DMS153 treated with DMSO at 0.1 percent for 48 hours (cell line): ENCODE measurements around the gene EEFSEC.

Experiments
- DNase-seq: peaks from one replicate; lab custom pipeline; 2025; ENCODE audit not compliant: unreplicated experiment; lab: John Stamatoyannopoulos, UW

Gene EEFSEC

DNA sequence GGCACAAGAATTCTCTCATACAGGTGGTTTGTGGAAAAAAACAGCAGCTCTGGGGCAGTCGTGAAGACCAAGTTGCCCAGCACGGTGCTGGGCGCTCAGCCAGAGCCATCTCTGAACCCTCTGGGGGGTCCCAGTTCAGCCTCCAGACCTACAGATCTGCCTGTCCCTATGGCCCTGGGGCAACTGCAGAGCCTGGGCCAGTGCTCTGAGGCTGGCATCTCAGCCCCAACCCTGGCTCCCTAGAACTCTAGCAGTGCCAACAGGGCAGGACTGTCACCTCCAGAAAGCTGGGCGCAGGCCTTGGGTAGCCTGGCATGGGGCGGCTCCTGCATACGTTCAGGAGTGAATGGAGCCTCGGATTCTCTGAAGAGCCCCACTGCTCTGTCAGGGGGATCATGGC is 268.7 kb downstream of the EEFSEC start:
- no peak for DNase-seq

DNA sequence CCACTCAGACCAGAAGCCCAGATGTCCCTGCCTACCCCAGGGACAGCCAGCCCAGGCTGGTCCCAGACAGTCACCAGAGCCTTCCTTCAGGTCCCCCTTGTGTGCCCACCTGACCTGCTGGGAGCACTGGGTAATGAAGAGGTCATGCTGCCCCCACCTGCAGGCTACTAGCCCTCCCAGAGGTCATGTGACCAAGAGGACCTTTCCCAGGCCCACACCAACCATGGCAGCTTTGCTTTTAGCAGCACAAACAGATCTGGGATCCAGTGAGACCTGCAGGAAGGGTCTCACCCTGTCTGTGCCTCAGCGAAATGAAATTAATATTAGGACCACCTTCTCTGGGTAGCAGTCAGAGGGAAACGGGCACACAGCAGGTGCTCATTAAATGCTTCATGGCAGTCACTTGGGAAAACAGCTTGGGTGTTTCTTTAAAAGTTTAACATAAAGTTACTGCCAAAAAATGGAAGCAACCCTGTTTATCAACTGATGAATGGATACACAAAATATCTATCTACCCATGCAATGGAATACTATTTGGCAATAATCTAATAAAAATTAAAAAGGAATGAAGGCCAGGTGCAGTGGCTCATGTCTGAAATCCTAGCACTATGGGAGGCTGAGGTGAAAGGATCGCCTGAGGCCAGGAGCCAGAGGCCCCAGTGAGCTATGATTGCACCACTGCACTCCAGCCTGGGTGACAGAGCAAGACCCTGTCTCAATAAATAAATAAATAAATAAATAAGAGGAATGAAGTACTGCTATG is 269.7 kb downstream of the EEFSEC start:
- DNase-seq = no peak

DNA sequence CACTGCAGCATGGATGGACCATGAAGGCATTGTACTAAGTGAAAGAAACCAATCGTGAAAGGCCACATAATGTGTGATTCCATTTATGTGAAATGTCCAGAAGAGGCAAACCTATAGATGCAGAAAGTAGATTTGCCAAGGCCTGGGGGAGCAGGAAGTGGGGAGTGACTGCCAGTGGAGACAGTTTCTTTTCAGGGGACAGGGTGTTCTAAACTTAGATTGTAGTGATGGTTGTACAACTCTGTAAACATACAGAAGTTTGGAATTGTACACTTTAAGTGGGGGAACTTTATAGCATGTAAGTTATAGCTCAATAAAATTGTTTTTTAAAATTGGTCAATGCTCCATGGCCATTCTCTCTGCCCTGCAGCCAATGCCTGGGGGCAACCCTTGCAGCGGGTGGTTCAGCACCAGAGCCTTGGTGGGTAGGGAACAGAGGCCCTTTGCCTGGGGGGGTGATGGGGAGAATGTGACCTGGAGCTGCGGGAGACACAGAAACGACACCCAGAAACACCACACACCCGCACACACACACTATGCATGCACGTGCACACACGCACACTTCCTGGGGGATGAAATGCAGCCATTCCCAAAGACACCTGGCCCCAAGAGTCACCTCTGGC is 270.4 kb downstream of the EEFSEC start:
- no peak for DNase-seq

DNA sequence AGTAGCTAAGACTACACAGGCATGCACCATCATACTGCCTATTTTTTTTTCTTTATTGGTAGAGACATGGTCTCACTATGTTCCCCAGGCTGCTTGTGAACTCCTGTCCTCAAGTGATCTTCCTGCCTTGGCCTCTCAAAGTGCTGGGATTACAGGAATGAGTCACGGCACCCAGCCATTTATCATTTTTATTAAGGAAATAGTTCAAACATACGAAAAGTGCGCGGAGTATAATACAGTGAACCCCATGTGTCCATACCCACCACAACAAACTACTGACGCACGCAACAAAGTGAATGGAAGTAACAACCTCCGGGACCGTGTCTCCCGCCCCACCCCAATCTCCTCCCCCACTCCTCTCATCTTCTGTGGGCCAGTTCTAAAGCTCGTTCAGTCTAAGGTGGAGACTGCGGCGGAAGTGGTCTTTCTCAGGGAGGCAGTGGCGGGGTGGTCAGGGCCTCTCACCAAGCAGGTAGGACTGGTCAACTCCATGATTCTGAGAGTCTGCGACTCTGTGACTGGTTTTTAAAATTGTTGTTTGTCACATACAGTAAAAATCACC is 271.3 kb downstream of the EEFSEC start:
- no peak for DNase-seq

DNA sequence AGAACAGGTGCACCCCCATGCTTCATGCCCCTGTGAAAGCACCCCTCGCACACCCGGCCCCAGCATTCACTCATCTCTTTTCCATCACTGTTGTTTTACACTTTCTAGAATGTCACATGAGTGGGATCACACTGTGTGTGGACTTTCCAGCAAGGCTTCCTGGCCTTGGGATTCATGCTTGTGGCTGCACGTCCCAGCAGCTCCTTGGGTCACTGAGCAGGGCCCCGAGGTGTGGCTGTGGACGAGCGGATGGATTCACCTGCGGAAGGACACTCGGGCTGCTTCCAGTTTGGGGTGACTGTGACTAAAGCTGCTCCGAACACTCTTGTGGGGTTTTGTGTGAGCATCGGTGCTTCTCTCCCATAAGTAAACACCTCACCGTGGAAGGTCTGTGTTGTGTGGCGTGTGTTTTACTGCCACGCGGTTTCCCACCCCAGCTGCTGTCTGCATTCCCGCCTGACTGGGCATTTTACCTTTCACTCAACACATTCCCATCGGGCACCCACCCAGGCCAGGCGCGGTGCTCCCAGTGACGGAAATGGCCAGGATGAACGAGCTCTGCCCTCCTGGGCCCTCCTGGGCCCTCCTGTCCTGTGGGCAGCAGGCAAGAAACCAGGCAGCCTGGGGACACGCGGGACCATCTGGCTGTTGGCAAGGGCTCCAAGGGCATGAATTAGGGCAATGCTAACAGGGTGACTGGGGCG is 272.0 kb downstream of the EEFSEC start:
- no peak for DNase-seq

DNA sequence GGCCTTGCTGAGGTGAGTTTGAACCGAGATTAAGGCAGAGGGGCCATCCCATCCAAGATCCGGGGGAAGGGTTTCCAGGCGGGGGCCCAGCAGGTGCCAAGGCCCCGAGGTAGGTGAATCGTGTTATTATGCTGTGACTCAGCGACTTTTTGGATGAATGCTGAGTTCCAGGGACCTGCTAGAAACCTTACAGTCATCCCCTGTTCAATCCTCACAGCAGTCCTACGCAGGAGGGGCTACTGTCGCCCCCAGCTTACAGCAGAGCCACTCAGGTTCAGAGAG is 272.5 kb downstream of the EEFSEC start:
- no peak for DNase-seq

DNA sequence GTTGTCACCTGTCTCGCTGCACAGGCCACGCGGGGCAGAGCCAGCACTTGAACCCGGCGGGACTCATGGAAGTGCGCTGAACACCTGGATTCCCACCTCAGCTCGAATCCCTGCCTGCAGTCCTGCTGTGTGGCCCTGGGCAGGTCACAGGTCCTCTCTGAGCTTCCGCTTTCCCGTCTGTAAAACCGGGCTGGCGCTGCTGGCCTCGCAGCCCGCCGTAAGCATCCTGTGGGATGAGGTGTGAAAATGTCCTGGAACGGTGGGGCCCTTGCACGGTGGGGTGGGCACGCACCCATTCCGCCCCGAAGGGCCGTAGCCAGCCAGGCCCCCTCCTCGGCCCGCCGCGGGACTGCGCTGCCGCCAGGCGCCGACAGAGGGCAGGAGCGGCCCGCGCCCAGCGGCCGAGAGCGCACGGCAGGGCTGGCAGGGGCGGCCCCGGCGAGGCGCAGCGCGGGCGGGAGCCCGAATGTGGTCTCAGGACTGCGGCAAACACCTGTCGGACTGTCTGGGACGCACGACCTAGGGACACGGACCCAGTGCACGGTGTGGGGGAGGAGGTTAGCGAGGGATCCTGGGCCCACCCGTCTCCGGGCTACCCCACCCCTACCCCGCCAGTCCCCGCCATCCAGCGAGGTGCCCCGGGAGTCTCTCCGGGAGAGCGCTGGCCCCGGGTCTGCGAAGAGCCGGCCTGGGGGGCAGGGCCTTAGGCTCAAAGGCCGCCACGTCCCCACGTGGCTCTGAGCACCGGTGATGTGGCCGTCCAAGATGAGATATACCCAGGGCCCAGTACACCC is 273.0 kb downstream of the EEFSEC start:
- no peak for DNase-seq

DNA sequence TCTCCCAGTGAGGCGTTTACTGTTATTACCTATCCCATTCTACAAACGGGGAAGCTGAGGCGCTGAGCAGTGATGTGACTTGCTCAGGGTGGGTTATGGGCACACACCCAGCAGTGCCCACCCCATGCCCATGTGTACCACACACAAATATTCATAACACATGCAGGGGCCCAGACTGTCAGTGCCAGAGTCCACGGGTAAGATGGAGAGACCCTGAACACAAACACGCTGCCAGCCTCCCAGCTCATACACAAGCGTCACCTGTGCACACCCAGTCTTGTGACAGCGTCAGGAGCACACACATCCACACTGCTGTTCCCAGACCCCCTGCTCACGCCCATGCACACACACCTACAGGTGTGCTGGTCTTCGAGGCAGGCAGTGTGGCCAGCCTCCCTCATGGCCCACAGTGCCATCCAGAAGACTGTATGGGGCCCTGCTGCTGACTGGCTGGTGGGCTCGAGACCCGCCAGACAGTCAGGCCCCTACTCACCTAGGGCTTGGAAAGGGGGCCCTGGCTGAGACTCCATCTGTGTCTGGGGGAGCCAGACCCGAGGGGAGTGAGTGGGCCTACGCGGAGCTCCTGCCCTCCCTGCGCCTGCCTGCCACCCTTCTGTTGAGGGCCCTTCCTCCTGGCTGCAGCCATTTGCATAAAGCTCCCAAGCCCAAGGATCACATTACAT is 274.0 kb downstream of the EEFSEC start:
- DNase-seq = no peak

DNA sequence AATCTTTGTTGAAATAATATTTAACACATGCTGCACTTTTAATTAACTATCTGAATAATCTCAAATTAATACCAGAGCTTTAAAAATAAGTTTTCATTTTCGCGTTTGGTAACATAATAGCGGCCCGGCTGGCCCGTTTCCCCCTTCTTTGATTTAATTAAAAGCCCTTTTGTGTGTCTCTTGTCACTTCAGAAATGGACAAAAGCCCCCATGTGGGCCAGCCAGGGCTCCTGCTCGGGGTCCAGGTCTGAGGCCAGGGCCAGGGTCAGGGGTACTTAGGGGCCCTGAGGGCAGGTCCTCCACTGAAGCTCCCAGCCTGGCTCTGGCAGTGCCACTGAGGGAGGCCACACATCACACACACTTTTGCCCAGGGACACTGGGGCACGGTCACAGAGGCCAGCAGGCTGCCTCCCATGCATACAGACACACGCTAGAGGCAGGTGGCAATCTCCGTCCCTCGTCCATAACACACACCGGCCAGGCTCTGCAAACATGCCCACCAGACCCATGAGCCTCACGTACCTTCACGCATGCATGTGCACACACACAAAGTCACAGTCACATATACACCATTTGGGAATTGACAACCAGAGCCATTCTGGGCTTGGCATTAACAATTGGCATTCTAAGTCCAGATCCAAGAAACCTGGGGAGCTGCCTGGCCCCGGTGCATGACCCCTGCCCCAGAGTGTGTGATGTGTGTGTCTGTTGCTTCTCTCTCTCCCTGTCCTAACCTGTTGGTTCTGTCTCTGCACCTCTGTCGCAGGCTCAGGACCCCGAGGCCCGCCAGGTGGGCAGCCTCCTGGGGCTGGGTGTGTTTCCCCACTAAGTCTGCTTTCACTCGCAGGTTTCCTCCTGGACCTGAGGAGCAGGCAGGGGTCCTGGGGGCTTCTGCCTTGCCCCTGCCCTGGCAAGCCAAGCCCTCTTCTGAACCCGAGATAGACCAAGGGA is 274.9 kb downstream of the EEFSEC start:
- no peak for DNase-seq

DNA sequence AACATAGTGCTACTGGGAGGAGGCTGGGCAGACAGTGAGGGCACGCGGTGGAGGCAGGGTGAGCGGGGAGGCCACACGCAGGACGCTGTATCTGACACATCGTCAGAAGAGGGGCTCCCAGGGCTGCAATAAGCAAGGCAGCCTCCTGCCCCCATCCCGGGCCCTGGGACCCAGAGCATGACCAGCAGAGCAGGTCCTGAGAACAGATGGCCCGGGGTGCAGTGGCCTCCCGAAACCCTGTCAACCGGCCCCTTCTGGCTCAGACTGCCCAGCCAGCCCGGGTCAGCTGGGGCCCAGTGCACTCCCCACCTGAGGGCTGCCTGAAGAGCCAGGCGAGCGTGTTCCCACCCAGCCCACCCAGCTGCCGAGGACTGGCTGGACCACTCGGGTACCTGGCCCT is 276.0 kb downstream of the EEFSEC start:
- DNase-seq = no peak

DNA sequence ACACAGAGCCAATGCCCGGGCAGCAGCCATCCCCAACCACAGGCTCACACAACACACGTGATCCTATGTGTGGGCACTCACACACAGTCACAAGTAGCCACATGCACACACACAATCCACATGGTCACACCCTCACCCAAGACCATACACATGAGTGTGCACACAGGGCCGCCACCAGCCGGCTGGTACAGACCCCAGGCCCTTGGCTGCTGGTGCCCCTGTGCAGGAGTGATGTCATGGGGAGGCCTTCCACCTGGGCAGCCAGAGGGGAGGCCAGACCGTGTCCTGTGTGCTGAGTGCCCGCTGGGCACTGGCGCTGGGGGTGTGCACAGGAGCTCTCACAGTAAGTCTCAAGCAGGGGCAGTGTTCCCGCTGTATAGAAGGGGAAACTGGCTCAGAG is 276.5 kb downstream of the EEFSEC start:
- no peak for DNase-seq

DNA sequence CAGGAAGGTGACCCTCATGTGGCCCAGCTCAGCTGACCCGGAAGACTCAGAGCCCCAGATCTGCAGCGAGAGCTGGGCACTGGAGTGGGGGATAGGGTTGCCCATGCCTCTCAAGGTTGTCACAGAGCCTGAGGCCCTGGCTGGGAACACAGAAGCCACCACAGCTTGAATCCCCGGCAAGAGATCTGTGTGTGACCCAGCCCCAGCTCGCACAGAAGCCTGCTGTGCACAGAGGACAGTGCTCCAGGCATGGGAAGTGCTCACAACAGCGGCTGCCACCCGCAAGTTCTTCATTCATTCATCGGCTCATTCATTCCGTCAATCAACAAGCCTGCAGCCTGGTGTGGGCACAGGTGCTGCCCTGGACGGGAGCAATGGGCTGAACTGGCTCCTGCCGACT is 277.0 kb downstream of the EEFSEC start:
- DNase-seq = no peak

DNA sequence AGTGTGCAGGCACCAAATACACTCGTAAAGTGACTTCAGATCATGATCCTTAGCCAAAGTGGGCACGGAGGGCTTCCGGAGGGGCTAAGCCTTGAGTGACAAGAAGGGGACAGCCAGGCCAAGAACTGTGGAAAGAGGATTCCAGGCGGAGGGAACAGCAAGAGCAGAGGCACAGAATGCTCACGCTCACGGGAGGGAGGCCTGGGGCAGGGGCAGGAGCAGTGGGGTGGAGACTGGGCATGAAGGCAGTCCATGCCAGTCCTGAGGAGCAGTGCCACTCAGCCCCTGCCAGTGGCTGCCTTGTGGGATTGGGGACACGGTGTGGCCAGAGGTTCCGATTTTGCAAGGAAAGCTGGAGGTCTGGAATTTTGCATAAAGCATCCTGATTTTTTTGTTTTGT is 277.4 kb downstream of the EEFSEC start:
- no peak for DNase-seq

DNA sequence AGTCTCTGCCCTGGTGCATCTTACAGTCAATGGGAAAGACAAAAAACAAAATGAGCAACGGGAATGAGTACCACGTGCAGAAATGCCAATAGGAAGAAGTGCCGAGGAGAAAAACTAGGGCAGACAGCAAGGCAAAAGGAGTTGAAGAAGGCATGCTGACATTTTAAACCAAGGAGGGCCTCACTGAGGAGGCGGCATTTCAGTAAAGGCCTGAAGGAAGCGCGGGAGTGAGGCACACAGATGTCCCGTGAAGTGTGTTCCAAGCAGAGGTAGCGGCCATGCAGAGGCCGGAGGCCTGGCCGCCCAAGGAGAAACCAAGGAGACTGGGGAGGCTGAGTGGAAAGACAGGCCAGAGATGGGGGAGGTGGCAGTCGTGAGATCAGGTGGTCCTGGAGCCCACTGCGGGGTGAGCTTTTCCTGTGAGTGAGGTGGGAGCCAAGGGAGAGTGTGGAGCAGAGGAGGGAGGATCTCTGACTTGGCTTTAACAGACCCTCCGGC is 278.6 kb downstream of the EEFSEC start:
- no peak for DNase-seq

DNA sequence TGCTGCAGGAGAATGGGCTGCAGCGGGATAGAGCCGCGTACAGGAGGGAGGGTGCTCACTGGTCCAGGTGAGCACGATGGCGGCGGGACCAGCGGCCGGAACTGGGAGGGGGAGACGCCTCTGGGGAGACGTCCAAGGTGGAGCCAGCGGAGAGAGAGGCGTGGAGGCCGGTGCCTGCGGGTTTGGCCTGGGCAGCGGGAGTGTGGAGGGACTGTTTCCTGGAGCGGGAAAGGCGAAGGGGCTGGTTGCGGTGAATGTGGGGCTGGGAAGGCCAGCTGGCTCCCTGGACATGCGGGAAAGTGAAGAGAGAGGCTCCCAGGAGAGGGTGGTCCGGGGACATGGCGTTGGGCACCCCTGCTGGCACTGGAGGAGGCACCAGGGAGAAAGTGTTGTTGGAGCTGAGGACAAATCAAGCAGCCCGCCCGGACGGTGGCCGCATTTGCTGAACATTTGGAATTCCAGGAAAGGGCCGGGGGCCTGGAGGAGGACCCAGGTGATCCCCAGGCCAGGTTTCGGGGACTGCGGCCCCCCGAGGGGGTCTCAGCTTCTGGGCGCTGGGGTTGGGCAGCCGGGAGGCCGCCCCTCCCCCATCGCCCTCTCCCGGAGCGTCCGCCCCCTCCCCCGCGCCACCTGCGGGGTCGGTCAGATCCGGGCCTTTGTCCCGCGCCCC is 279.2 kb downstream of the EEFSEC start:
- DNase-seq = peak; percentile 10

DNA sequence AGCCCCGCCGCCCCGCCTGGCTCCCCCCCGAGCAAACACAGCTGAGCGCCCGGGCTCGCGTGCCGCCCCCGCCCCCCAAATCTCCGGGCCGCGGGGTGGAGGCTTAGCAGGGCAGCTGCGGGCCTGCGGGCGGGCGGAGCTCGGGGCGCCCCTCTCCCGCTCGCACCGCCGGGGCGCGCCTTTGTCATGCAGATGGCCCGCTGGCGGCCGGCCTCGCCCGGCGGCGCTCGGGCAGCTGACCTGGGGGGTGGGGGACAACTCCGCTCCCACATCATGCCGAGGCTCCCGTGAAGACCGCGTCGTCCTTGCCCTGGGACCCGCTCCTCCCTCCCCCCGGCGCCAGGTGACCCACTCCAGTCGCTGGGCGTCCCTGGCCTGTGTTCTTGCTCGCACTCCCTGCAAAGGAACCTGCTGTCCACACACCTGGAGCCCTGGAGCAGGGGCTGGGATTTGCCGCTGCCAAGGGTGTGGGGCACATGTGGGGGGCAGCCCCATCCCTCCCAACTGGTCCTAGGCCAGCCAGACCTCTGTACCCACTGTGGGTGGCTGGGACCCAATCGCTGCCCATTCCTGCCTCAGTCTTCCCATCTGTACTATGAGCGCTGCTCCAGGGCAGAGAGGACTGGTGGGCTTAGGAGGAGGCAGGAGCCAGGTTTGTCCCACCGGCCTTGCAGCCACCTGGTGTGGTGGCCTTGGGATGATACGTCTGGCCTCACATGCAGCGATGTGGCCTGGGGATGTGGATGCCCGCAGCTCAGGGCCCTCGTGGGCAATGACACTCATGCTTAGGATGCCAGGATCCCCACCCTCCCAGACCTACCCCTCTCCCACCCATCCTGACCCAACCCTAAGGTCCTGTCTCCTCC is 279.9 kb downstream of the EEFSEC start:
- DNase-seq = peak; percentile 12

DNA sequence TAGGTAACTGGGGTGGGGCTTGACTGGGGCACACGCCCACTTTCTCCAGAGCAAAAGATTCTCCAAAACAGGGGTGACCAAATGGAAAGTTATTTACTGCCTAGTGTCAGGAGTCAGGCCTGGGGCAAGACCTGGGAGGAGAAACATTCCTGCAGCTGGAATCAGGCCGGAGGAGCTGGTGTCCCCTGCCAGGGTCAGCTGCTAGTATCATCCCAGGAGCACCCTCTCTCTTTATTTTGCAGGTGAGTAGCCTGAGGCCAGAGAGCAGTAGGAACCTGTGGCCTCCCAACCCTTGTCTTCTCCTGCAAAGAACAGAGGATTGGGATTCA is 280.5 kb downstream of the EEFSEC start:
- DNase-seq = no peak

DNA sequence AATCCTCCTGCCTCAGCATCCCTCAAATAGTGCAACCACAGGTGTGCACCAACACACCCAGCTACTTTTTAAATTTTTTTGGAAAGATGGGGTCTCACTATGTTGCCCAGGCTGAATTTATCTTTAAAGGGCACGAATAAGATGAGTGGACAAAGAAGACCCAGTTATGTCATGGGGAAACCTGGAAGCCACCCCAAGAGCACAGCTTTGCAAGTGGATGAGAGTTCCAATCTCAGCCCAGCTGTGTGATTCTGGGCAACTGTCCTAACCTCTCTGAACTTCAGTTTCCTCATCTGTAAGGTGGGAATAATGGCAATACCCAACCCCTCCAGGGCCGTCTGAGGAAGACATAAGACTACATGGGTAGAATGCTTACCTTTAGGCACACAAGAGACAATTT is 281.2 kb downstream of the EEFSEC start:
- no peak for DNase-seq
